Mesenchymal stem cell (in vitro differentiated cells and primary cell): ENCODE data around the gene CD209.

Source experiments
- DNase-seq: peaks from one replicate; pipeline ENCODE4 v3.0.0-alpha.2; 2013
- H2AFZ ChIP-seq: one replicate; pipeline ENCODE4 v1.6.1; 2013; ENCODE audit warnings: low read depth, mild to moderate bottlenecking, control low read depth, inconsistent platforms, low read length, moderate library complexity
- H2AK5ac ChIP-seq: 2 replicates; pipeline ENCODE4 v1.6.1; 2013; ENCODE audit warnings: low read length, moderate library complexity, mild to moderate bottlenecking, inconsistent platforms; ENCODE audit not compliant: severe bottlenecking
- H2BK120ac ChIP-seq: one replicate; pipeline ENCODE4 v1.6.1; 2013; ENCODE audit warnings: low read depth, mild to moderate bottlenecking, inconsistent platforms, low read length, moderate library complexity
- H2BK12ac ChIP-seq, 2 experiments: one replicate each; pipeline ENCODE4 v1.6.1; 2013; ENCODE audit warnings: inconsistent platforms in 2 of 2, low read length in 2 of 2, mild to moderate bottlenecking in 2 of 2, moderate library complexity in 2 of 2, control low read depth in 1 of 2
- H2BK15ac ChIP-seq: one replicate; pipeline ENCODE4 v1.6.1; 2013; ENCODE audit warnings: mild to moderate bottlenecking, low read depth, inconsistent platforms; ENCODE audit not compliant: poor library complexity, severe bottlenecking
- H2BK5ac ChIP-seq: 2 replicates; pipeline ENCODE4 v1.6.1; 2013; ENCODE audit warnings: low read depth, mild to moderate bottlenecking, low read length, control low read depth, inconsistent platforms; ENCODE audit not compliant: poor library complexity, severe bottlenecking
- H3K14ac ChIP-seq, 2 experiments: one replicate each; pipeline ENCODE4 v1.6.1; 2013; ENCODE audit warnings: inconsistent platforms in 2 of 2, low read length in 2 of 2, control low read depth in 1 of 2, mild to moderate bottlenecking in 1 of 2, moderate library complexity in 1 of 2
- H3K18ac ChIP-seq, 2 experiments: one replicate each; pipeline ENCODE4 v1.6.1; 2013; ENCODE audit warnings: inconsistent platforms in 2 of 2, low read length in 2 of 2, control low read depth in 1 of 2, low read depth in 1 of 2, mild to moderate bottlenecking in 1 of 2
- H3K23ac ChIP-seq, 2 experiments: one replicate each; pipeline ENCODE4 v1.6.1; 2013; ENCODE audit warnings: inconsistent platforms in 2 of 2, low read length in 2 of 2, mild to moderate bottlenecking in 2 of 2, moderate library complexity in 2 of 2, control low read depth in 1 of 2
- H3K27ac ChIP-seq: 2 replicates; pipeline ENCODE4 v1.5.1; 2013; ENCODE audit warnings: mild to moderate bottlenecking, moderate library complexity, low read length, control low read depth, inconsistent platforms; ENCODE audit not compliant: poor library complexity, severe bottlenecking
- H3K27me3 ChIP-seq, 2 experiments: 2 replicates each; pipeline versions ENCODE4 v1.6.1 to v1.7.0; 2013; ENCODE audit warnings: low read length in 2 of 2, mild to moderate bottlenecking in 2 of 2, moderate library complexity in 2 of 2, control low read depth in 1 of 2, inconsistent platforms in 1 of 2; ENCODE audit not compliant: control insufficient read depth in 1 of 2, insufficient read depth in 1 of 2
- H3K36me3 ChIP-seq, 2 experiments: 2 replicates each; pipeline versions ENCODE4 v1.6.1 to v1.7.0; 2013; ENCODE audit warnings: low read length in 2 of 2, control low read depth in 1 of 2, inconsistent platforms in 1 of 2, low read depth in 1 of 2, mild to moderate bottlenecking in 1 of 2; ENCODE audit not compliant: insufficient read depth in 2 of 2, control insufficient read depth in 1 of 2
- H3K4ac ChIP-seq, 2 experiments: one replicate each; pipeline ENCODE4 v1.6.1; 2013; ENCODE audit warnings: inconsistent platforms in 2 of 2, low read length in 2 of 2, mild to moderate bottlenecking in 2 of 2, moderate library complexity in 2 of 2, control low read depth in 1 of 2, low read depth in 1 of 2
- H3K4me1 ChIP-seq: 2 replicates; pipeline ENCODE4 v1.6.1; 2013; ENCODE audit warnings: low read depth, low read length, control low read depth; ENCODE audit not compliant: control insufficient read depth, insufficient read depth
- H3K4me2 ChIP-seq: 2 replicates; pipeline ENCODE4 v1.6.1; 2013; ENCODE audit warnings: low read length, mild to moderate bottlenecking, inconsistent platforms; ENCODE audit not compliant: poor library complexity, severe bottlenecking
- H3K4me3 ChIP-seq, 2 experiments: 2 replicates each; pipeline versions ENCODE4 v1.5.1 to v1.7.0; 2013; ENCODE audit warnings: low read length in 2 of 2, mild to moderate bottlenecking in 2 of 2, control low read depth in 1 of 2, low read depth in 1 of 2; ENCODE audit not compliant: insufficient read depth in 1 of 2
- H3K79me1 ChIP-seq: replicated peaks from 2 replicates; pipeline ENCODE4 v1.6.1; 2013; ENCODE audit warnings: mild to moderate bottlenecking, control low read depth, low read length, inconsistent platforms; ENCODE audit not compliant: poor library complexity, severe bottlenecking
- H3K9ac ChIP-seq: 2 replicates; pipeline ENCODE4 v1.7.0; 2013; ENCODE audit warnings: mild to moderate bottlenecking, low read length, moderate library complexity
- H3K9me3 ChIP-seq: 2 replicates; pipeline ENCODE4 v1.7.0; 2013; ENCODE audit warnings: mild to moderate bottlenecking, low read length; ENCODE audit not compliant: control insufficient read depth
- H4K8ac ChIP-seq: one replicate; pipeline ENCODE4 v1.6.1; 2013; ENCODE audit warnings: inconsistent platforms, mild to moderate bottlenecking, low read length, moderate library complexity
- H4K91ac ChIP-seq: one replicate; pipeline ENCODE4 v1.6.1; 2013; ENCODE audit warnings: mild to moderate bottlenecking, low read length, inconsistent platforms
- WGBS: methylation state at CpG from one replicate; pipeline ENCODE4 v1.1.7; 2013; ENCODE audit warnings: mixed read lengths; 5-methylcytosine and 5-hydroxymethylcytosine counted together

CD209 gene

DNA sequence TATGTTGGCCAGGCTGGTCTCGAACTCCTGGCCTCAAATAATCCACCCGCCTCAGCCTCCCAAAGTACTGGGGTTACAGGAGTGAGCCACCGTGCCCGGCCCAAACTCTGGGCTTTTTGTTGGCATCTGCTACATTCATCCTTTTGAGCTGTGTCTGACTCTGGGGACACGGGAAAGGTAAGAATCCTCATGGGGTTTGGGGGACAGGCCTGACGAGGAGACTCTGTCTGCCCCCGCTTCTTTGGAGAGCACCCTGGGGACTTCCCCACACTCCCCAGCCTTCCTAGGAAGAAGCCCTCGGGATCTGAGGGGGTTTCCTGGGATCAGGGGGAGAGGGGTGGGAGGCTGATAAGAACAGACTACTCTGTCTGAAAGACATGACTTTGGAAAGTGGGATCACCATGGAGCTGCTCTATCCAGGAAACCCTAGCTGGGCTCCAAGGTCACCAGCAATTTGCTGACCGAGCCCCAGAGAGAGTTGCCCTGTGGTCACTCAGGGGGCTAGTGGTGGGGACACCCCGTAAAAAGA is 37.3 kb downstream of the CD209 start:
- no peak overlapping the region for H4K91ac ChIP-seq

DNA sequence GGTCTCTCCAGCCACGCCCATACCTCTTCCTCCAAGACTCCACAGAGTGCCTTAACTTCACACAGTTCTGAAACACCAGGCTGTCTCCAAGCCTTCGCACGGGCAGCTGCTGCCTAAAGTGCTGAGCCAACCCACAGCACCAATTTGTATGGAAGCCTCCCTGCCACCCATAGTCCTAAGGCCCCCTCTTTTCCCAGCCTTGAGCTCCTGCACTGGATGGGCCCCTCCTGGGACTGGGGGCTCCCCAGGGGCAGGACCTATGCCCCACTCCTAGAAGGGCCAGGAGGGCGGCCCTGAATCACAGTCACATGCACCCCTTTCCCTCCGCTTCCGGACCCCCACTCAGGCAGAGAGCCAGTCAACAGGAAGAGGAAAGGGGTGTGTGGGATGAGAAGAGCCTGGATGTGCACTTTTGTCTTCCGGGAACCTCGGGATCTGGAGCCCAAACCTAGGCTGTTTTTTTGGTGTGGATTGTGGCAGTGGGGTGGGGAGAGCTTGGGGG is 40.3 kb downstream of the CD209 start:
- Histone ChIP-seq H3K23ac (no peak overlapping the region), H2AFZ (no peak overlapping the region), H4K8ac (no peak overlapping the region), H2BK5ac (no peak overlapping the region), H3K4me3 (no peak overlapping the region), H3K4me2 (no peak overlapping the region), H3K79me1 (no peaks in the 10 kb centered on the region), H3K14ac (no peak overlapping the region), H3K9me3 (no peaks in the 10 kb centered on the region), H3K36me3 (no peaks in the 10 kb centered on the region), H2BK120ac (no peak overlapping the region), H3K27ac (no peak overlapping the region), H3K18ac (no peak overlapping the region), H2AK5ac (no peak overlapping the region), H3K4me1 (no peaks in the 10 kb centered on the region), H3K9ac (no peak overlapping the region), H3K27me3 (peaks cover 0 to 48% of the 10 kb centered on the region in 2 experiments), H2BK15ac (no peak overlapping the region), H4K91ac (no peak overlapping the region), H3K4ac (no peak overlapping the region), H2BK12ac (no peak overlapping the region)
- no peak for DNase-seq
- 57% methylated on average over 3 of the region's 8 CpGs for WGBS

More for the DNA sequence above, 37.3 kb downstream of the CD209 start:
- no peak overlapping the region for H2AK5ac ChIP-seq
- H3K23ac ChIP-seq, result no peak overlapping the region
- H2BK12ac ChIP-seq, result no peak overlapping the region
- H2BK5ac ChIP-seq, result no peak overlapping the region
- no peaks in the 10 kb centered on the region for H3K79me1 ChIP-seq
- H3K9me3 ChIP-seq, result no peaks in the 10 kb centered on the region
- no peak for DNase-seq
- no peak overlapping the region for H3K4ac ChIP-seq
- no peaks in the 10 kb centered on the region for H3K36me3 ChIP-seq
- H3K27me3 ChIP-seq, result peaks cover 0 to 27% of the 10 kb centered on the region in 2 experiments
- 83% methylated on average over 9 of the region's 10 CpGs for WGBS
- no peak overlapping the region for H2BK120ac ChIP-seq
- no peak overlapping the region for H3K14ac ChIP-seq
- no peak overlapping the region for H3K4me2 ChIP-seq
- no peak overlapping the region for H2BK15ac ChIP-seq
- H3K4me3 ChIP-seq, result no peak overlapping the region
- H3K27ac ChIP-seq, result no peak overlapping the region
- H4K8ac ChIP-seq, result no peak overlapping the region
- H2AFZ ChIP-seq, result no peak overlapping the region
- no peak overlapping the region for H3K9ac ChIP-seq
- no peak overlapping the region for H3K18ac ChIP-seq
- no peaks in the 10 kb centered on the region for H3K4me1 ChIP-seq

DNA sequence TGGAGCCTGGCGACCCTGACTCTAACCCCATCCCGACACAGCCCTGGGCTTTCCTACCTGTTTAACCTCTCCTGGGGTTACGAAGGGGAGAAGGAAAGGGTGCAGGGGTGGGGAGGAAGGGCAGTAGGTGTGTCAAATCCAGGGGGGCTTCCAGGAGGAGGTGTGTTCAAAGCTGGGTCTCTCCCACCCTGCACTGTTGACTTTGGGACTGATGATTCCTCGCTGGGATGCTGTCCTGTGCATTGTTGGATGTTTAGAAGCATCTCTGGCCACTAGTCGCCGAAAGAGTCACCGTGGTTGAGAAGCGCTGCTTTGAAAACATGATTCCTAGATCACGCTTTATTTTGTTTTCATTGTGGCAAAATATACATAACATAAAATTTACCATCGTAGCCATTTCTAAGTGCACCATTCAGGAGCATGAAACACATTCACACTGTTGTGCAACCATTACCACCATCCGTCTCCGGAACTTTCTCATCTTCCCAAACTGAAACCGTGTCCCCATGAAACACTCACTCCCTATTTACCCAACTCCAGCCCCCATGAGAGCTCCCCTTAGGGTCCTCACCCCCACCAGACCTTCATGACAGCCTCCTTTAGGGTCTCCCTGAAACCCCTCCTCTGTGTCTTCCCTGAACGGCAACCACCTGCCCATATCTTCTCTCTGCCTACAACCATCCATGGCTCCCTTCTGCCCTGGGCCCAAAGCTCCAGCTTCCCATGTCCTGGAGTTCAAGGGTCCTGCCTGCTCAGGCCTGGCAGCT is 41.0 kb downstream of the CD209 start:
- Histone ChIP-seq H3K27me3 (peaks cover 0 to 52% of the 10 kb centered on the region in 2 experiments), H3K79me1 (no peaks in the 10 kb centered on the region), H3K9me3 (no peaks in the 10 kb centered on the region), H3K4me2 (no peak overlapping the region), H3K27ac (no peak overlapping the region), H2BK12ac (no peak overlapping the region), H3K18ac (no peak overlapping the region), H4K8ac (no peak overlapping the region), H2BK120ac (no peak overlapping the region), H2BK15ac (no peak overlapping the region), H3K4me3 (no peak overlapping the region), H2BK5ac (no peak overlapping the region), H3K4ac (no peak overlapping the region), H3K36me3 (no peaks in the 10 kb centered on the region), H3K14ac (no peak overlapping the region), H3K9ac (no peak overlapping the region), H4K91ac (no peak overlapping the region), H3K4me1 (no peaks in the 10 kb centered on the region), H2AK5ac (no peak overlapping the region), H2AFZ (no peak overlapping the region), H3K23ac (no peak overlapping the region)
- WGBS, result 80% methylated on average over 12 of the region's 14 CpGs
- no peak for DNase-seq

DNA sequence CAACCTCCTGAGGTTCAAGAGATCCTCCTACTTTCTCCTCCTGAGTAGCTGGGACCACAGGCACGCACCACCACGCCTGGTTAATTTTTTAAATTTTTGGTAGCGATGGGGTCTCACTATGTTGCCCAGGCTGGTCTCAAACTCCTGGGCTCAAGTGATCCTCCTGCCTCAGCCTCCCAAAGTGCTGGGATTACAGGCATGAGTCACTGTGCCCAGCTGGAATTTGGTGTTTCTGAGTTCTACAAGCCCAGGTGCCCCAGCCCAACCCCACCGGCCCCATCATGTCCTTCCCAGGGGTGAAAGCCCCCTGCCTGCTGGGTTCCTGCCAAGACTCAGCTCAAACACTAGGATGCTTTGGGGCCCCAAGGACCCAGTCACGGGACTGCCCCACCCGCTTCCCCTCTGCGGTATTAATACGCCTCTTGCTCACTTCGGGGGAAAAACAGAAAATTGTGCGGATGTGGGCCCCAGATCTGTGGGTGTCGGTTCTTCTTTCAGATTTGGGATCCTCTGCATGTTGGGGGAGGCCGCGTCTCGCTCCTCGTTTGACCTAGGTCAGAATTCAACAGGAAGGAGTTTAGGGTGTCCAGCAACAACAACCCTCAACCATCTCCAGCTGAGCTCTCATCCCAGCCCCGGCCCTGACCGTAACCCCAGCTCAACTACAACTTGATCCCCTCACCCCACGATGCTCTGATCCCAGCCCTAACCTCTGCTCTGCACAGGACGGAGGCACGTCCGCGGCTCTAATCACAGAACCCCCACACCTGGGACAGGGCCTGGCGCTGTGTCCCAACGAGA is 41.7 kb downstream of the CD209 start:
- Histone ChIP-seq H3K4me1 (no peaks in the 10 kb centered on the region), H3K27me3 (peaks cover 0 to 57% of the 10 kb centered on the region in 2 experiments), H4K91ac (no peak overlapping the region), H3K4ac (no peak overlapping the region), H3K4me2 (no peak overlapping the region), H2BK5ac (no peak overlapping the region), H2BK12ac (no peak overlapping the region), H2BK15ac (no peak overlapping the region), H3K14ac (no peak overlapping the region), H2AK5ac (no peak overlapping the region), H3K4me3 (no peak overlapping the region), H2AFZ (no peak overlapping the region), H2BK120ac (no peak overlapping the region), H3K79me1 (no peaks in the 10 kb centered on the region), H3K36me3 (no peaks in the 10 kb centered on the region), H3K27ac (no peak overlapping the region), H3K9ac (no peak overlapping the region), H3K18ac (no peak overlapping the region), H3K23ac (no peak overlapping the region), H4K8ac (no peak overlapping the region), H3K9me3 (no peaks in the 10 kb centered on the region)
- WGBS, result 87% methylated on average over 22 of the region's 24 CpGs
- no peak for DNase-seq
